Lower leg skin (tissue), 3 donors: ENCODE results near the gene CLEC16A.

ENCODE experiments used
- POLR2A ChIP-seq, 2 donors: fragments of 450-650 bp; IDR thresholded peaks; one replicate each; pipeline ENCODE4 v1.6.1; 2016 to 2017; ENCODE audit warnings: antibody characterized with exemption in 2 of 2, mild to moderate bottlenecking in 1 of 2, moderate library complexity in 1 of 2
- TF ChIP-seq, protein P1 (sequence below), 3 donors: fragments of 450-650 bp; IDR thresholded peaks; one replicate each; pipeline ENCODE4 v1.5.1; 2016; ENCODE audit warnings: antibody characterized with exemption in 3 of 3, mild to moderate bottlenecking in 3 of 3, moderate library complexity in 2 of 3

DNA sequence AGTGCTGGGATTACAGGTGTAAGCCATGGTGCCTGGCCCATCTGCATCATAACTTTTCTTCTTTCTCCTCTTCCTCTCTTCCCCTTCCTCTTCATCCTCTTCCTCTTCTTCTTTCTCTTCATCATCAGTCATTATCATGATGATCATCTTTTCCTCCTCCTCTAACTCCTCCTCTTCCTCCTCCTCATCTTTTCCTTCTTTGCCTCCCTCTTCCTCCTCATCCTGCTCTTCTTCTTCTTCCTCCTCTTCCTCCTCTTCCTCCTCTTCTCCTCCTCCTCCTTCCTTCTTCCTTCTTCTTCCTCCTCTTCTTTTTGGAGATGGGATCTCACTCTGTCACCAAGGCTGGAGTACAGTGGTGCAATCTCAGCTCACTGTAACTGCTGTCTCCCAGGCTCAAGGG is 249.1 kb downstream of the CLEC16A start:
- TF ChIP-seq, protein P1, sequence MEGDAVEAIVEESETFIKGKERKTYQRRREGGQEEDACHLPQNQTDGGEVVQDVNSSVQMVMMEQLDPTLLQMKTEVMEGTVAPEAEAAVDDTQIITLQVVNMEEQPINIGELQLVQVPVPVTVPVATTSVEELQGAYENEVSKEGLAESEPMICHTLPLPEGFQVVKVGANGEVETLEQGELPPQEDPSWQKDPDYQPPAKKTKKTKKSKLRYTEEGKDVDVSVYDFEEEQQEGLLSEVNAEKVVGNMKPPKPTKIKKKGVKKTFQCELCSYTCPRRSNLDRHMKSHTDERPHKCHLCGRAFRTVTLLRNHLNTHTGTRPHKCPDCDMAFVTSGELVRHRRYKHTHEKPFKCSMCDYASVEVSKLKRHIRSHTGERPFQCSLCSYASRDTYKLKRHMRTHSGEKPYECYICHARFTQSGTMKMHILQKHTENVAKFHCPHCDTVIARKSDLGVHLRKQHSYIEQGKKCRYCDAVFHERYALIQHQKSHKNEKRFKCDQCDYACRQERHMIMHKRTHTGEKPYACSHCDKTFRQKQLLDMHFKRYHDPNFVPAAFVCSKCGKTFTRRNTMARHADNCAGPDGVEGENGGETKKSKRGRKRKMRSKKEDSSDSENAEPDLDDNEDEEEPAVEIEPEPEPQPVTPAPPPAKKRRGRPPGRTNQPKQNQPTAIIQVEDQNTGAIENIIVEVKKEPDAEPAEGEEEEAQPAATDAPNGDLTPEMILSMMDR (IDR thresholded peaks at IDR 0.05), result peak in 1 of 3 donors; percentile 41
- TF ChIP-seq POLR2A (IDR thresholded peaks at IDR 0.05), result no peak
